Measurements from ENCODE around the gene PLEK.
A peak's percentile ranks its signal among the peaks of the same experiment; 100 is the strongest.

PLEK gene

DNA sequence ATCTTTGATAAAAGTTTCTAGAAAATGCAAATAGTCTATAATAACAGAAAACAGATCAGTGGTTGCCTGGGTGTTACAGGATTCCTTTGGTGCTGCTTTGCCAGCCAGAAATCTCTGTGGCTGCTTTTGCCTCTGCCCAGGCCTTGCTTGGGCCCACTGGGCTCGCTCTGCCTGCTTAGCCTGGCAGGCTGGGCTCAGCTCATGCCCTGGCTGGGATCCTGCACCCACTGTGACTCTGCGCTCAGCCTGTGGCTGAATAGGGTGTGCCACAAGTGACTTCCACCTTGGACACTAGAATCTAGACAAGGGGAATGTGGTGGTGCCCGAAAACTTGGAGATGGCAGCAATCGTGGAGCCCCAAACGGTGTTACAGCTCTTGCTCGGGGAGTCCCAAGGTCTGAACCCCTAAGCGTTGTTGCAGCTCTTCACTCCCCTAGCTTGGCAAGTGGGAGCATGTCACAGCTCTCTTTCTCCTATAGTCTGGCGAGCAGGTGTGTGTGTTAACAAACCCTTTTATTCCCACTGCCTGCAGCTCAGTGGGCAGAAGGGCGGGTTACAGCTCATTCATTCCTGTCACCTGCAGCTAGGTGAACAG, 51.1 kb downstream of the PLEK start:
- no peak for DNase-seq (ENCODE audit: low spot score)

DNA sequence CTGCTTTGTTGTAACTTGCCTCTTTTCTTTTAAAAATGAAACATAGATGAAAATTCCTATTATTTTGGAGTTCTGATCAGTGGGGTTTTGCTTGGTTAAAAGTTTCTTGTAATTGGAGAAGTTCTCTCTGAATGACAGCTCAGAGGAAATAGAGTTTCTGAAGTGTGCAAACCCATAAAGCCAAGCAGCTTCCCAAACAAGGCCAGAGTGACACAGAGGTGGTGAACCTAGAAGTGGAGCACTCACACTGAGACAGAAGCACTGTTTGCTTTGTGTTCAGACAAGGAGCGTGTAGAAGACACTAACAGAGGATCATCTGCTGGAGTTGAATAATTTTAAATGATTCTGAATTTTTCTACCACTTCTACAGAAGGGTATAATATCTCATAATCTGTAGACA, 52.8 kb downstream of the PLEK start:
- no peak for DNase-seq (ENCODE audit: low spot score)

DNA sequence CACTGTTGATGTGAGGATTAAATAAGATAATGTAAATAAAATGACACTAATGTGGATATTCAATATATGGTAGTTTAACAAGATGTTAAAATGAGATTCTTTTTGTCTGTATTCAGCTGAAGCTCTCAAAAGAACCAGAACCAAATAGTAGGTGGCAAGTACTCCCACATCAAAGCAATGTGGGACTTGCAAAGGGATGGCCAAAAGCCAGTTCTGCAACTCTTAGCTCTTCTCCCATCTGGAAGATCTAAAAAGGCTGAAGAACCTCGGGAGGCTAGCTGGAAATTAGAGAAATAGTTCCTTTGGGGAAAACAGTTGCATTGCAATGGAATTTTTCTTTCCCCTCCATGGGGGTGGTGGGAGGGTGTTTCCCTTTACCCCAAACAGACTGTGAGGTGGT, 53.3 kb downstream of the PLEK start:
- no peak for DNase-seq (ENCODE audit: low spot score)

DNA sequence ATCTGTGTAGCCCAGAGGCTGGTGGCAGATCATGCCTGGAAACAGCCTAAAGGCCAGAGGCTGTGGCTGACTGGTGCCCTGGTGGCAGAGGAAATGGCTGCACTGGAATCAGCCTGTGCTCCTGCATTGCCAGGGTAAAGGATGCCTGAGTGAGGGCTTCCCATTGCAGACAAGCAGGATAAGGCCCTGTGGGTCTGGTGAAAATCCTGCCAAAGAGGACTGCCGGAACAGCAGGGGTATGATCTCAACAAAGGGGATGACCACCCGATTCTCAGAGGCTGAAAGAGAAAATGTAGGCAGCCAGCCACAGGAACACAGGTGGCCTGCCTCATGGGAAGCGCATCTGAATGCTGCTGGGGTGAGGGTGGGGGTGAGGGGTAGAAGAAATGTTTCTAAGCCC, 53.8 kb downstream of the PLEK start:
- DNase-seq (ENCODE audit: low spot score), result no peak

DNA sequence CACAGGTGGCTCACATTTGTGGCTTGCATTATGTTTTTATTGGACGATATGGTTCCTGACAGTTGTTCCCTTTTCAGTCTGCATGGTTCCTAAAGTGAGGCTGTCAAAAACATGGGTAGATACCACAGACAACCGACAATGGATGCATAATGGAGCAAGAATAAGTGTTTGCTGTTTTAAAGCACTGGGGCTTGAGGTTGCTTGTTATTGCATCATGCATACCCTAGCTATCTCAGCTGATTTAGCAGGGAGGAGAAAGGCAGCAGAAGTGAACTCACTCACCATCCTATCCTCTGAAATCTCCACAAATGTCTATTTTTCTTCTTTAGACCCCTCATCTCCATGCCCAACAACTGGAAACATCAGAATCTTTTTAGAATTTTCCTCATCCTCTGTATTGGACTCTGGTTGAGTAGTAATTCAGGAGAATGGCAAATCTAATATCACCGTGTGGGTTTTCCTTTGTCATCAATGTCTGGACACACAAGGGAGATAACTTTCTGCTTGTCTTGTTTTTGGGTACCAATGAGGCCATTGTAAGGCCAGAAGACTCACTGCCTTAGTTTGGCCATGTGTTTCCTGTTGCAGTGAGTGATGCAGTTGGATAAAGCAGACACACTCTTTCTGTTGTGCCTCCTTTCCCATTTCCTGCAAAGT, 55.3 kb downstream of the PLEK start:
- no peak for DNase-seq (ENCODE audit: low spot score)

DNA sequence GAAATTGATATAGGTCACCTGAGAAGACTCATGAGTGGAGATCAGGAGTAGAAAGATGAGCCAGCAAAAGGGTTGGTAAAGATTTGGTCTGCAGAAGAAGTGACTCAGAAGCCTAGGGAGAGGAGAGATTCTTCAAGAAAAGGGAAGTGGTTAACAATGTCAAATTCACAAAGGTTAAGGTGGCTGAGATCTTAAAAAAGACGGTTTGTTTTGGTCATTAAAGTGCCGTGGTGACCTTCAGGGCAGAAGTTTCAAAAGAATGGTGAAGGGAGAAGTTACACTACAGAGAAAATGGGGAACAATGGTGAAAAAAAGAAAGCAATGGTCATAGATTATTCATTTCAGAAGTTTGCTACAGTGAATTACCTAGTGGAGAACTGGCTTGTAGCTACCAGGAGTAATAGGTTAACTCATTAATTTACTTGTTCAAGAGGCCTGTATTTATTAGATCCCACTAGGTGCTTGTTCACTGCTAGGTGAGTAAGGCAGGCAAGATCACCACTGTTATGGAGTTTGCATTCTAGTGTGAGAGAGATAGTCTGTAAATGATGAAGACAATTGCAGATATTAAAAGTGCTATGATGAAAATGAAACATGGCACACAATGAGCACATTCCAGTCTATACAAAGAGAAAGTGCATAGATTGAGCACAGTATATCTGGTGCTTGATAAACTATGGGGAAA, 59.0 kb downstream of the PLEK start:
- DNase-seq (ENCODE audit: low spot score), result peak; percentile 65

DNA sequence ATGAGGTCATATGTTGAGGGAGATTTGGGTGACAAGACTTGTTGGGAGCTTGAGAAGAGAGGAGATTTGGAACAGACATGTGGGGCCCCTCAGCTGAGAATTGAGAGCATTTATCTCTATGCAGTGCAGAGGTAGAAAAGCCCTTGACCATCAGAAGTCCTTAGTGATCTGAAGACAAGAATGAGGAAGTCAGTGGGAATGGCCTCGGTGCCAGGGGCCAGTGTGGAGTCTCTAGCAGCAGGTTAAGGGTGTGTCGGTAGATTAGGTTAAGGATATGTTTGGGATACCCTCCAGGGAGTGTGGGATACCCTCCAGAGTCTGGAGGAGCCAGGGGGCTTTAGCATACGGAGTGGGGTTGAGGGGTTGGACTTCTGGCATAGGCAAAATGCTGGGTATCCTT, 60.4 kb downstream of the PLEK start:
- no peak for DNase-seq (ENCODE audit: low spot score)

DNA sequence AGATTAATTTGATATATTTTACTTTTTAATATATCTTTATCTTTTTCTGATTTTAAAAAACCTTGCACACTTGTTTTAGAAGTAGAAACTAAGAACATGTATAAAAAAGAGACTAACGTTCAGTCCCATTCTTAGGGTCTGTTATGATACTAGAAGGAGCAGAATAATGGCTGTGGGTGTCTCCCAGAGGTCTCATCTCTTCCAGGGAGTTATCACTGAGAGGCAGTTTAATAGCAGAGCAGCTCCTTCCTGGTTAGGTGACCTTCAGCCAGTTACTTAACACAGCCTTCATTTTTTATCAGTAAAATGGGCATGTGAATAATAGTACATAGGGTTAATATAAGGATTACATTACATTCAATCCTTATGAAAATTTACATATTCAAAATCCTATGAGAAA, 61.4 kb downstream of the PLEK start:
- DNase-seq (ENCODE audit: low spot score), result no peak

DNA sequence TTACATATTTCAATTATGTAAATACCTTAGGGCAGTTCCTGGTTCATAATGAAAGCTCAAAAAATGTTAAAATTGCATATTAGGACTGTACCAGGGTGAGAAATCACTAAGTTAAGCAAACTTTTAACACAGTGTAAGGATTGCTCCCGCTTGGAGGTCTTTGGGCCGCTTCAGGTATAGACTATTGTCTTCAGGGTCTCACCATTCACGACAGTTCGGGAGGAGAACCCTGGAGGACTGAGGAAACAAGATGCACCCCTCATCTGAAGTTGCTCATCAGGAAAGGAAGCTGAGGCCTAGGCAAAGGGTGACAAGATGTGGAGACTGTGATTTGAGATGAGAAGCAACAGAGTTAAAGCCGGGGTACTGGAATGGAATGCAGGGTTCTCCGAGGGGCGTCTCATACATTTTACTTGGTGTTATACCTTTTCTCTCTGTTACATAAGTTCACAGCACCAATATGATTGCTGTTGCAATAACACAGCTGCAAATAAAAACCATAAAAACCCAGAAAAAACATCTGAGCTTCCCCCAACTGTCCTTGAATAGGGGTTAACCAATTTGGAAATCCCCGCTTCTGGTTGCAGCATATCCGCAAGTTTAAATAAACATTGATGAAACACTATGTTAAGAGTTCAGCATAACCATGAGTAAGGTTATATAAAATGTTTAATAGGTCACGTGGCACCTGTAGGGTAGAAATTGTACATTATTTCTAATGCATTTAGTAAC, 61.9 kb downstream of the PLEK start:
- peak; percentile 40 for DNase-seq (ENCODE audit: low spot score)

DNA sequence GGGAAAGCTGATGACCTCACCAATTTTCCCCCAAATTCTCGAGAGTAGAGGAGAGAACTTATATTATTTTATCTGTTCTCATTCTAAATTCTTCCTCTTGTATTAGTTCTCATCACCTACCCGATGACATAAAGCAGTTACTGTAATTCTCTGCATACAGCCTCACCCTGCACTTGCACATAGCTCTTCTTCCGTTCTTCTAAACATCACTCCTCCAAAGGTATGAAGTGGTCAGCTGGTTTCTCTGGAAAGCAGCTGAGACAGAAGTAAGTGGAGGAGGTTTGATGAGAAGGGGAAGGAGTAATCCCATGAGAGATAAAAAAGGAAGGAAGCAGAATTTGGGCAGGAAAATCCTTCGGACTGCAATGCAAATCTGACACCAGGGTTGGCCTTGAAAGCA, 63.0 kb downstream of the PLEK start:
- DNase-seq (ENCODE audit: low spot score), result no peak

DNA sequence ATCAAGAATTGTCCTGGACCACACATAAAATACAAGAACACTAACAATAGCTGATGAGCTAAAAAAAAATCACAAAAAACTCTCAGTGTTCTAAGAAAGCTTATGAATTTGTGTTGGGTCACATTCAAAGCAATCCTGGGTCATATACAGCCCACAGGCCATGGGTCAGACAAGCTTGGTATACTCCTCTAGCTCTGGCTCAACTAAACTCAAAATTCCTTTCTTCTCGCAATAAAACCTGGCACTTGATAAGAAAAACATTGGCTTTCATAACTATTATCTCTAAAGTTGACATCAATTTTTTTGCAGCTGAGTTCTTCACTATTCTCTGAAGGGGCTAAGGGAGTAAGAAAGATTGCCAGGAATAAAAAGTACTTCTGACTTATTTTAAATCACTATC, 63.7 kb downstream of the PLEK start:
- DNase-seq (ENCODE audit: low spot score), result no peak

DNA sequence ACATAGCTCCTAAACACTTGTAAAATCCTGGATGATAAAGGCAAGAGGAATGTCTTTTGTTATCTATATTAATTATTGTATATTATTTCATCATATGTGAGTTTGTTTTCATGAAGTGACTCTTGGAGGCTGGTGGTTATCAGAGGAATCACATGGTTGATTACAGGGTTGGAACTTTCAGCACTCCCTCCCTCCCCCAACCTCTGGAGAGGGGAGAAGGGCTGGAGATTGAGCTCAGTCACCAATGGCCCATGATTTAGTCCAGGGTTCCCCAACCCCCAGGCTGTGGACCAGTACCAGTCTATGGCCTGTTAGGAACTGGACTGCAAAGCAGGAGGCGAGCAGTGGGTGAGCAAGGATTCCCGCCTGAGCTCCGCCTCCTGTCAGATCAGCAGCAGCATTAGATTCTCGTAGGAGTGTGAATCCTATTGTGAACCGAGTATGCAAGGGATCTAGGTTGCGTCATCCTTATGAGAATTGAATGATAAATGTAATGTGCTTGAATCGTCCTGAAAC, 64.3 kb downstream of the PLEK start:
- DNase-seq (ENCODE audit: low spot score), result no peak

DNA sequence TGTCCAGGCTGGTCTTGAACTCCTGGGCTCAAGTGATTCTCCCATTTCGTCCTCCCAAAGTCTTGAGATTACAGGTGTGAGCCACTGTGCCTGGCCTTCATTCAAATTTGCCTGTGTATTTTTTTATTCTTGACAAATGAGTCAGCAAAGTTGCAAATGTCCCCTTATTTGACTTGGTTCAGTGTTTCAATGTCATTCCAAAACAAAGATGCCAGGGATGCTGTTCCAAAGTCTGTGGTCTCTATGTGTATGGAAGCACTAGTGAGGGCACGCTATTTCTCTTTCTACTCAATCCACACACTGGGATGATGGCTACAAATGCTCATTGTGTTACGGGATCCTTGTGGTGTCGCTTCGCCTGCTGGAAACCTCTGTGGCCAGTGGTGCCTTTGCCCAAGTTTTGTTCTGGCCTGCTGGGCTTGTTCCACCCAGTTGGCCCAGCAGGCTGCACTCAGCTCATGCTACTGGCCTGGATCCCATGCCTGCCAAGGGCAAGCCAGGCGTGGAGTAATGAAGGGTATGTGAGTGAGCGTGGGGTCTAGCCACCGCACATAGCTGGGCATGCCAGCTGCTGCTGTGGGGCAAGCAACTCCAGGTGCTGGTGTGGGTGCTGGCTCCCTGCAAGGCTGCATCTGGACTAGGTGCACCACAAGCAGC, 66.4 kb downstream of the PLEK start:
- DNase-seq (ENCODE audit: low spot score), result no peak

DNA sequence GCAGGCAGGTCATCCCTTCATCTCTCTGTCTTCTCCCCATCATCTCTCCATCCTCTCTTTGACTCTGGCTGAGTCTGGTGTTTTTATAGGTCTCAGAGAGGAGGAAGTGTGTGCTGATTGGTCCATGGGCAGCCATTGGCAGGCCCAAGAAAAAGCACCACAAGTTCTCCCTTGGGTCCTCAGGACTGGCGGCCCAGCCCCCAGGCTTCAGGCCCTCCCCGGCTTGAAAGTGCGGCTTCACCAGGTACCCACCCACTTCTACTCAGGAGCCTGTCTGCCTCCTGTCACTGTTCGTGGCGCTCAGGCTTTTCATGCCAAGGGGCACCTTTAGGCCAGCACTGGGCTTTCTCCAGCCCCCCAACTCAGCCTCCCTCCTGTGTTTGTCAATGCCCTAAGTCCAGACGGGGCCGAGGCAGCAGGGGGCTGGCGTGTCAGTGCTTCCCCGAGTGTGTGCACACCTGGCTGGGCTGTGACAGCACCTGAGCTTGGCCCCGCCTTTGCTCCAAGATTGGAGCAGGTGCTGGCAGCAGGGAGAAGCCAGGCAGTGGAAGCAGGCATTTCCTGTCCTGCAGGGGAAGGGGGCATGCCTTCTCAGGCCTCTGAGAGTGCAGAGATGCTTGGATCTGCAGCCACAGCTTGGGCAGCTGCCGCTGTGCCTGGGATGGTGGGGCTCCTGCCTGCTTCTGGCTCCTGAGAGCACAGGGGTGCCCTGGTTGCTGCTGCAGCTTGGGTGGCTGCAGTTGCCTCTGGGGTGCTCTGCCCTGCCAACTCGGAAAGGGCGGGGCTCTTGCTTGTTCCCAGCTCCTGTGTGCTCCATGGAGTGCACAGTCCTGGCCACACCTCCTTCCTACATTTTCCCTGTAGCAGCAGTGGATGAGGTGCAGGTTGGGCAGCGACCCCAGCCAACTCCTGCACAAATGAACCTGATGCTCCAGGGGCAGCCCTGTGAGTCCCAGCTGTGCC, 67.9 kb downstream of the PLEK start:
- no peak for DNase-seq (ENCODE audit: low spot score)

DNA sequence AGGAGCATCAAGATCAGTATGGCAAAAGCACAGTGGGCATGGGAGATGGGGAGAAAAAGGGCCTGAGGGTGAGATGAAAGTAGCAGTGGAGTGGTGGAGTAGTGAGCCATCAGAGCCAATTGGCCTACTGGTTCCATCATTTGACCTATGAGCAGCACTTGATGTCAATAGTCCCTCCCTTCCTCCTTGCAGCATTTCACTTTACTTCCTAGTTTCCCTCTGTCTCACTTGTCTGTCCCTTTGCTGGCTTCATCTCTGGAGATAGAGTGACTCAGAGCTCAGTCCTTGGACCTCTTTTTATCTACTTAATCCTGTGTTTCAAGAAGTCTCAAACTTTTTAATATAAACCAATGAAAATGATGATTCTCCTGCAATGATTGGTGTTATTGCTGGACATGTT, 69.9 kb downstream of the PLEK start:
- no peak for DNase-seq (ENCODE audit: low spot score)

DNA sequence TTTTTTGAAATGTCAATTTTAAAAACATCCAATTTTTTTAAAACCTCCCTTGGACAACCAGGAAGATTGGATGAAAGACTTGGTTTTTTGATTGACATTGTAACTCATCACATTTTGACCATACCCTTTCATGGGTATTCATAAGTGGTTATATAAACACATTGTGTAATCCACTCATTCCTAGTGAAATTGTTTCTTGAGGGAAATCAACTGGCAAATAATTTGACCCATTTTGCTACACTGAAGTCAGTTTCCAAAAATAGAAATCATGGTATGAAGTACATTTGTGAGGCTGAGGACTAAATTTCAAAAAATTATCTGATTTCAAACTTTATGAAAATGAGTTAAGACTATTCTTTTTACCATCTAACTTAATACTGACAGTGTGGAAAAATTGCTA, 70.5 kb downstream of the PLEK start:
- DNase-seq (ENCODE audit: low spot score), result no peak

DNA sequence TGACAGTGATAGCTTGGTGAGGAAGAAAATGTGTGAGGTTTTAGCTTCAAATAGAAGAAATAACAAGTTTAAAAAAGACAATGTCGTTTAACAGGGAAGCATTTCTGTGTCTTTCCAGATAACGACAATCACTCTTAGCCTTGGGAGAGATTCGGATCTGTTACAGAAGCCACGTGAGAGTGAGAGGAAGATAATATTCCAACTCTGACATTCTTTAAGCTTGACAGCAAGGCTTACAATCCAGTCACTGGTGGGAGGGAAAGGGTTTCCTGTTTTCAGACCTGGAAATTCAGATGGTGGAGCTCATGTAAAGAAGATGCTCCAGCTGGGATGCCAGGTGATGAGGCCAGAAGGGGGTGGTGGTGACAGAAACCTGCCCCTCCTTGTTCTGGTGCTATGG, 71.2 kb downstream of the PLEK start:
- DNase-seq (ENCODE audit: low spot score), result no peak

DNA sequence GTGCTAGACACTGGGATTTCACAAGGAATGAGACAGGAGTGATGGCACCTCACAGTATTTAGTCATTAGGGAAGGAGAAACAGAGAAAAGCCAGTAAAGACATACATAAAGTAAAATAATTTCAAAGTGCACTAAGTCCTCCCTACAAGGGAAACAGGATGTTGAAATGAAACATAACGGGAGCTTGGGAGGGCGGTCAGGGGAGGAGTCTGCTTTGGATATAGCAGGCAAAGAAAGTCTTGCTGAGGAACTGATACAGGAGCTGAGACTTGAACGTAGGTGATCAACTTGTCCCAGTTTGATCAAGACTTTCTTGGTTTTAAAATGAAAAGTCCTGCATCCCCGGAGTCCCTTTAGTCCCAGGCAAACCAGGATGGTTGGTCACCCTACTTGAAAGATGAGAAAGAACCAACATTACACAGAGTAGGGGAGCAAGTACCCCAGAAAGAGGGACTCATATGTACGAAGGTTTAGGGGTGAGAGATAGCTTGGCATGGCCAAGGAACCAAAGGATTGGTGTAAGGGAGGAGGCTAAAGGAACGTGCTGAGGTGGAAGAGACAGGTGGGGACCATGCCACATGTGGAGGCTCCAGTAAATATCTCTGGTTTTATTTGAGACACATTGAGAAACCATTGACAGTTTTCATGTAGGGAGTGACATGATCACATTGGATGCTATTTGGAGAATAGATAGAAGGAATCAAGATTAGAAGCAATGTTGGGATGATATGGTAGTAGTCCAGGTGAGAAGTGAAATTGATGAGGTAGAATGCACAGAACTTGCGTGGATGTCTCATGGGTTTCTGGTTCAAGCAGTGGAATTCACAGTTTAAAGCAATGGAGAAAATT, 73.6 kb downstream of the PLEK start:
- DNase-seq (ENCODE audit: low spot score), result no peak

DNA sequence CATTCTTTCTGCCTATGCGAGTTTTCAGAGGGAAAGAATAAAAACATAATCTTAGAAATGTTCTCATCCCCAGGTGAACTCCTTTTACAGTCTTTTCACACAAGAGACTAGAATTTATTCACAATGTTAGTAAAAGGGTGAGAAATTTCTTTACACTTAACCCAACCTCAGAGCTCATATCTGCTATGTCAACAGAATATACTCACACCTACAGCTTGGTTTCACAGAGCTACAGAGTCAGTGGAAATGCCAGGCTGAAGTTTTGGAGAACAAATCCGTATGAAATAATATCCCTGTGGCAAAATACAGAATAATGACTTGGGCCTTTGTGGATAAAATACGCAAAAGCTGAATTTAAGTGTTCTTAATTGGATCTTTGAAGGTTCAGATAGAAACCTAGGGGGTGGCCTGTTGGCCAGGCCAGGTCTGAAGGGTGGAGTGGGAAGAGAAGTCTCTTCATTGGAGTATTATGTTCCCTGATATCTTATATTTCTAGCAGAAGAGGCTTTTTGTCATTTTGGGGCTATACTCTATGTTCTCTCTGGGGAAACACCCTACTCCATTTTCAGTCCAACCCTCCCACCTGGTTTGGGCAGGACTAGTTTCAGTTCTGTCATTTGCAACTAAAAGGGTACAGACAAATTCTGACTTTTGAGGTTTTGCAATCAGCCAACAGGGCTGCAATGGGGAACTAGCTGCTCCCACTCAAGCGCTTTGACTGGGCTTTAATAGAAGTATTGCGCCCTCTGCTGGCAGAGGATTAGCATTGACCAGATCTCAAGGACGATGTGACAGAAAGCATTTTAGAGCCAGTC, 76.3 kb downstream of the PLEK start:
- DNase-seq (ENCODE audit: low spot score), result peak; percentile 93
